Fibroblast of pulmonary artery (primary cell): ENCODE results near the gene ARHGEF1.

Experiments
- DNase-seq: peaks from one replicate; pipeline ENCODE4 v3.0.0-alpha.2; 2010; ENCODE audit warnings: low read depth
- H3K4me3 ChIP-seq: replicated peaks from 2 replicates; pipeline ENCODE4 v1.5.1; 2011; ENCODE audit warnings: low read depth, mild to moderate bottlenecking, control low read depth, low read length, moderate library complexity
- CTCF ChIP-seq: IDR thresholded peaks from 2 replicates; pipeline ENCODE4 v1.5.1; 2011; ENCODE audit warnings: mild to moderate bottlenecking, control low read depth, low read length, inconsistent platforms; ENCODE audit errors: missing control alignments

The ARHGEF1 gene

GRCh38 chr19:41945135-41945766 is 62.3 kb downstream of the ARHGEF1 start:
- TF ChIP-seq CTCF, result no peak
- no peak for DNase-seq
- no peak overlapping the region for H3K4me3 ChIP-seq

- no peak overlapping the region for H3K4me3 ChIP-seq
- no peak for TF ChIP-seq CTCF
- no peak for DNase-seq
These were observed 64.1 kb downstream of the ARHGEF1 start for GRCh38 chr19:41947091-41947490.

GRCh38 chr19:41951686-41952172 is 68.7 kb downstream of the ARHGEF1 start:
- DNase-seq, result peak; percentile 74
- H3K4me3 ChIP-seq, result no peak overlapping the region
- TF ChIP-seq CTCF, result peak; percentile 100

- TF ChIP-seq CTCF, result no peak
- no peak overlapping the region for H3K4me3 ChIP-seq
- no peak for DNase-seq
These were observed 72.5 kb downstream of the ARHGEF1 start for GRCh38 chr19:41955521-41955920.

- H3K4me3 ChIP-seq, result no peak overlapping the region
- no peak for DNase-seq
- no peak for TF ChIP-seq CTCF
These were observed 73.6 kb downstream of the ARHGEF1 start for GRCh38 chr19:41956621-41957020.
